Measurements from ENCODE around the gene IL13RA1.

DNA sequence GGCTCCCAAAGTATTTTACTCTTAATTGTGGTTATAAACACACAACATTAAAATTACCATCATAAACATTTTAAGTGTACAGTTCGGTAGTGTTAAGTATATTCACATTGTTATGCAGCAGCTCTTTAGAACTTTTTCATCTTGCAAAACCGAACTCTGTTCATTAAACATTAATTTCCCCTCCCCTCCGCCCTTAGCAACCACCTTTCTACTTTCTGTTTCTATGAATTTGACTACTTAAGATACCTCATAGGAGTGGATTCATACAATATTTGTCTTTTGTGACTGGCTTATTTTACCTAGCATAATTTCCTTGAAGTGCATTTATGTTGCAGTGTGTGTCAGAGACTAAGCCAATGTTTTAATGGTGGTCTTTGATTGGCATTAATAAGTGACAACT is 32.6 kb downstream of the IL13RA1 start:
- TF ChIP-seq, protein P1, sequence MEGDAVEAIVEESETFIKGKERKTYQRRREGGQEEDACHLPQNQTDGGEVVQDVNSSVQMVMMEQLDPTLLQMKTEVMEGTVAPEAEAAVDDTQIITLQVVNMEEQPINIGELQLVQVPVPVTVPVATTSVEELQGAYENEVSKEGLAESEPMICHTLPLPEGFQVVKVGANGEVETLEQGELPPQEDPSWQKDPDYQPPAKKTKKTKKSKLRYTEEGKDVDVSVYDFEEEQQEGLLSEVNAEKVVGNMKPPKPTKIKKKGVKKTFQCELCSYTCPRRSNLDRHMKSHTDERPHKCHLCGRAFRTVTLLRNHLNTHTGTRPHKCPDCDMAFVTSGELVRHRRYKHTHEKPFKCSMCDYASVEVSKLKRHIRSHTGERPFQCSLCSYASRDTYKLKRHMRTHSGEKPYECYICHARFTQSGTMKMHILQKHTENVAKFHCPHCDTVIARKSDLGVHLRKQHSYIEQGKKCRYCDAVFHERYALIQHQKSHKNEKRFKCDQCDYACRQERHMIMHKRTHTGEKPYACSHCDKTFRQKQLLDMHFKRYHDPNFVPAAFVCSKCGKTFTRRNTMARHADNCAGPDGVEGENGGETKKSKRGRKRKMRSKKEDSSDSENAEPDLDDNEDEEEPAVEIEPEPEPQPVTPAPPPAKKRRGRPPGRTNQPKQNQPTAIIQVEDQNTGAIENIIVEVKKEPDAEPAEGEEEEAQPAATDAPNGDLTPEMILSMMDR (conservative IDR thresholded peaks at IDR 0.05; ENCODE audit: low read depth, low read length), result no peak
- no peak for TF ChIP-seq EZH2 (IDR thresholded peaks at IDR 0.05; ENCODE audit: borderline replicate concordance, low read depth, low read length, poor library complexity, severe bottlenecking)
